K562 (cell line): ENCODE measurements around the gene SCAP. TPM values are rescaled to one million over a fixed set of nuclear protein-coding genes. Genes with fewer than 3 reads are reported as not detected.

Experiments
- ATAC-seq: fragments of 200-7000 bp; cut with Tn5 transposase; 3 replicates; pipeline ENCODE4 v1.9.1; 2020; ENCODE audit warnings: moderate library complexity
- BruUV-seq: library from RNA; stranded (reverse); fragments of 400-500 nt; replicated peaks from 2 replicates; lab custom pipeline; 2021; lab: Mats Ljungman, UMichigan
- CTCF ChIA-PET: fragments of 300-600 bp; formaldehyde crosslinking; extraction: SDS; loops from one replicate; lab custom pipeline; 2021; ENCODE audit warnings: low intra/inter-chr PET ratio; lab: Yijun Ruan, JAX
- POLR2A ChIA-PET: fragments of 300-600, 350-650 bp; sonication (Branson Sonifier 250); formaldehyde crosslinking; extraction: SDS; loops from one replicate; lab custom pipeline; 2021; ENCODE audit warnings: antibody characterized with exemption, inconsistent platforms; lab: Yijun Ruan, JAX
- DNase-seq, 4 experiments: peaks; one replicate each; pipeline versions ENCODE4 v3.0.0 to v3.0.0-alpha.2; 2011 to 2018; ENCODE audit warnings: low spot score in 3 of 4, mixed read lengths in 3 of 4; ENCODE audit errors: extremely low read depth in 1 of 4
- FAIRE-seq: peaks from 2 replicates; lab custom pipeline; 2011; peaks lifted over from hg19 to GRCh38; lab: Jason Lieb, UNC
- H2AFZ ChIP-seq: 2 replicates; pipeline ENCODE4 v1.6.0; 2011; ENCODE audit warnings: low read depth, low read length, control low read depth, inconsistent platforms
- H3K27ac ChIP-seq: fragments of 200-600 bp; 3 replicates; pipeline ENCODE4 v1.8.0; 2011; ENCODE audit warnings: low read depth, mild to moderate bottlenecking, control low read depth, inconsistent platforms, low read length, moderate library complexity, mixed read lengths; ENCODE audit errors: extremely low read depth
- H3K27me3 ChIP-seq, 2 experiments: fragments of 300-600 bp in 1 of 2; 2 replicates in 1 of 2; 3 replicates in 1 of 2; pipeline versions ENCODE4 v1.6.0 to v1.8.0; 2011; ENCODE audit warnings: inconsistent platforms in 2 of 2, low read length in 2 of 2, mild to moderate bottlenecking in 1 of 2, mixed read lengths in 1 of 2, moderate library complexity in 1 of 2; ENCODE audit not compliant: control insufficient read depth in 2 of 2, insufficient read depth in 2 of 2
- H3K36me3 ChIP-seq: fragments of 300-600 bp; 3 replicates; pipeline ENCODE4 v1.8.0; 2011; ENCODE audit warnings: mild to moderate bottlenecking, low read length, inconsistent platforms; ENCODE audit not compliant: control insufficient read depth, insufficient read depth
- H3K4me1 ChIP-seq, 2 experiments: fragments of 200-600 bp in 1 of 2; replicated peaks in 1 of 2; 2 replicates in 1 of 2; 3 replicates in 1 of 2; pipeline versions ENCODE4 v1.5.1 to v1.8.0; 2011; ENCODE audit warnings: inconsistent platforms in 2 of 2, low read length in 2 of 2, mild to moderate bottlenecking in 1 of 2, mixed read lengths in 1 of 2, moderate library complexity in 1 of 2; ENCODE audit not compliant: control insufficient read depth in 2 of 2, insufficient read depth in 2 of 2
- H3K4me2 ChIP-seq: 2 replicates; pipeline ENCODE4 v1.6.1; 2011; ENCODE audit warnings: low read length, control low read depth, inconsistent platforms, mixed read lengths; ENCODE audit not compliant: insufficient read depth
- H3K4me3 ChIP-seq: fragments of 200-600 bp; sonication (generic), shearing (Covaris generic); 2 replicates; pipeline ENCODE4 v1.5.1; 2016; ENCODE audit warnings: control low read depth, inconsistent platforms
- H3K79me2 ChIP-seq: fragments of 200-600 bp; 3 replicates; pipeline ENCODE4 v1.8.0; 2011; ENCODE audit warnings: low read length, inconsistent platforms; ENCODE audit not compliant: control insufficient read depth, insufficient read depth
- H3K9ac ChIP-seq, 2 experiments: 2 replicates each; pipeline versions ENCODE4 v1.6.0 to v1.6.1; 2011; ENCODE audit warnings: low read depth in 2 of 2, low read length in 2 of 2, control low read depth in 1 of 2, inconsistent platforms in 1 of 2, mild to moderate bottlenecking in 1 of 2, mixed read lengths in 1 of 2; ENCODE audit not compliant: insufficient read depth in 1 of 2
- H3K9me1 ChIP-seq: one replicate; pipeline ENCODE4 v1.6.0; 2011; ENCODE audit warnings: inconsistent platforms, mild to moderate bottlenecking, low read length, moderate library complexity; ENCODE audit not compliant: control insufficient read depth, insufficient read depth
- H3K9me3 ChIP-seq: replicated peaks from 2 replicates; pipeline ENCODE4 v1.5.1; 2011; ENCODE audit warnings: low read depth, low read length, inconsistent platforms; ENCODE audit not compliant: control insufficient read depth, insufficient read depth
- H4K20me1 ChIP-seq: replicated peaks from 2 replicates; pipeline ENCODE4 v1.6.1; 2011; ENCODE audit warnings: low read length, inconsistent platforms, mixed read lengths; ENCODE audit not compliant: control insufficient read depth, insufficient read depth
- CBX1 ChIP-seq: sonication (generic); IDR thresholded peaks from 2 replicates; pipeline ENCODE4 v1.6.1; 2016; ENCODE audit warnings: antibody characterized with exemption, low read depth, mild to moderate bottlenecking
- EGR1 ChIP-seq: fragments of 450-650 bp; conservative IDR thresholded peaks from 2 replicates; pipeline ENCODE4 v1.6.1; 2017; ENCODE audit warnings: mild to moderate bottlenecking
- EWSR1 ChIP-seq: fragments of 450-650 bp; IDR thresholded peaks from 2 replicates; pipeline ENCODE4 v1.6.1; 2018; ENCODE audit warnings: borderline replicate concordance, mild to moderate bottlenecking, low read depth, moderate library complexity; ENCODE audit not compliant: partially characterized antibody
- FOXK1 ChIP-seq: sonication (generic); formaldehyde crosslinking; IDR thresholded peaks from 2 replicates; pipeline ENCODE4 v1.8.0; 2022; ENCODE audit warnings: missing genetic modification reagents, mild to moderate bottlenecking, borderline replicate concordance
- ILF3 ChIP-seq: fragments of 450-650 bp; IDR thresholded peaks from 2 replicates; pipeline ENCODE4 v1.6.1; 2018; ENCODE audit warnings: antibody characterized with exemption, mild to moderate bottlenecking, moderate library complexity, borderline replicate concordance
- IRF9 ChIP-seq: fragments of 450-650 bp; IDR thresholded peaks from 2 replicates; pipeline ENCODE4 v1.6.1; 2016; ENCODE audit warnings: missing biosample characterization, missing genetic modification characterization
- MCM2 ChIP-seq: fragments of 450-650 bp; IDR thresholded peaks from 2 replicates; pipeline ENCODE4 v1.6.1; 2017; ENCODE audit warnings: low read depth, mild to moderate bottlenecking
- POLR2AphosphoS2 ChIP-seq: IDR thresholded peaks from 2 replicates; pipeline ENCODE4 v1.6.1; 2012; ENCODE audit warnings: low read length, improper control_type of control experiment
- POLR2AphosphoS5 ChIP-seq: IDR thresholded peaks from 2 replicates; pipeline ENCODE4 v1.6.1; 2011; ENCODE audit warnings: mild to moderate bottlenecking, low read depth, low read length, moderate library complexity; ENCODE audit not compliant: control insufficient read depth, insufficient read depth
- SAFB ChIP-seq: fragments of 200-400 bp; formaldehyde crosslinking; IDR thresholded peaks from 2 replicates; pipeline ENCODE4 v1.6.1; 2017; ENCODE audit warnings: low read depth, low read length, borderline replicate concordance
- SIN3B ChIP-seq: fragments of 450-650 bp; IDR thresholded peaks from 2 replicates; pipeline ENCODE4 v1.6.1; 2017; ENCODE audit warnings: low read depth, mild to moderate bottlenecking, moderate library complexity
- STAG1 ChIP-seq: sonication (generic); formaldehyde crosslinking; IDR thresholded peaks from 2 replicates; pipeline ENCODE4 v1.5.0; 2020; ENCODE audit warnings: missing genetic modification reagents, borderline replicate concordance
- SUPT5H ChIP-seq: fragments of 450-650 bp; IDR thresholded peaks from 2 replicates; pipeline ENCODE4 v1.6.1; 2016
- TCF7L2 ChIP-seq: fragments of 150-350 bp; IDR thresholded peaks from 2 replicates; pipeline ENCODE4 v1.6.1; 2016; ENCODE audit warnings: low read depth, mild to moderate bottlenecking, low read length, moderate library complexity
- ZBTB12 ChIP-seq: fragments of 250-450 bp; sonication (Bioruptor Pico); IDR thresholded peaks from 2 replicates; pipeline ENCODE4 v1.4.0; 2020
- ZNF143 ChIP-seq: sonication (generic); formaldehyde crosslinking; IDR thresholded peaks from 2 replicates; pipeline ENCODE4 v1.9.0; 2022; ENCODE audit warnings: mild to moderate bottlenecking, missing genetic modification reagents
- ZNF347 ChIP-seq: fragments of 450-650 bp; formaldehyde crosslinking; IDR thresholded peaks from 2 replicates; pipeline ENCODE4 v1.4.0; 2020; ENCODE audit warnings: low read depth, mild to moderate bottlenecking, moderate library complexity
- WGBS: fragments of 100-300 bp; shearing (Covaris generic); methylation state at CpG from one replicate; pipeline ENCODE4 v1.1.6; 2016; ENCODE audit warnings: low coverage, mixed read lengths; ENCODE audit not compliant: insufficient coverage; ENCODE audit errors: missing lambda C conversion rate; 5-methylcytosine and 5-hydroxymethylcytosine counted together
- in situ Hi-C: fragments of 300-500 bp; cut with MboI; formaldehyde crosslinking; loops from 4 replicates; pipeline ENCODE4 v1.15.0; 2018; ENCODE audit warnings: inconsistent platforms, mixed read lengths
- intact Hi-C: fragments of 100-400 bp; cut with micrococcal nuclease; formaldehyde crosslinking; loops from 2 replicates; pipeline ENCODE4 v1.14.2; 2022
- polyA plus RNA-seq, 8 experiments: library from polyadenylated mRNA; depleted of rRNA in 4 of 8; stranded (reverse) in 5 of 8; unstranded in 3 of 8; fragments of >200 nt; fragmentation: Nextera tagmentation in 2 of 8; fragmentation: Illumina TruSeq in 1 of 8; extraction: Ambion mirVana in 2 of 8; extraction: Trizol in 1 of 8; gene quantifications; 2 replicates each; pipeline versions ENCODE4 v1.2.1 to v1.2.3, GENCODE V29; 2011 to 2014; ENCODE audit warnings: inconsistent platforms in 1 of 8, missing spikeins in 1 of 8
- total RNA-seq, 7 experiments: library from RNA; depleted of rRNA in 6 of 7; stranded (reverse); fragments of >200 nt in 6 of 7; fragmentation: Illumina TruSeq in 2 of 7; extraction: Trizol in 2 of 7; gene quantifications; 2 replicates each; pipeline versions ENCODE4 v1.2.1 to v1.2.3, GENCODE V29; 2011 to 2021; ENCODE audit warnings: low replicate concordance in 1 of 7
- TF ChIP-seq, protein P1 (sequence below): fragments of 450-650 bp; IDR thresholded peaks from 2 replicates; pipeline ENCODE4 v1.6.1; 2017; ENCODE audit warnings: mild to moderate bottlenecking, moderate library complexity

The SCAP gene
- total and polyA plus RNA-seq, 9 of the 15 experiments (the other 6 are each of a cell fraction or from before 2014, with no cell fraction given) = 2.6 to 104 (median 37.8) TPM

- intact Hi-C loops = no loop called here
- in situ Hi-C loops = no loop called here
- Histone ChIP-seq H3K9ac (no peak overlapping the region), H3K9me1 (no peaks in the 10 kb centered on the region), H3K79me2 (no peaks in the 10 kb centered on the region), H3K4me1 (peaks cover 0 to 44% of the 10 kb centered on the region in 2 experiments; a peak in 1 of 5 replicates), H3K27ac (no peak overlapping the region), H3K36me3 (peaks cover 89% of the 10 kb centered on the region; the same call in 2 of the 3 replicates), H3K4me2 (no peak overlapping the region), H2AFZ (no peak overlapping the region), H3K4me3 (no peak overlapping the region), H4K20me1 (peaks cover 9% of the 10 kb centered on the region; the same call in 1 of the 2 replicates), H3K9me3 (no peaks in the 10 kb centered on the region), H3K27me3 (no peaks in the 10 kb centered on the region)
- DNase-seq (peak in 2 of 4 experiments; percentile 22 to 53), FAIRE-seq (no peak), ATAC-seq (peak; percentile 13)
- ChIA-PET POLR2A (interaction anchor here (0.6 to 1.4 kb wide), 4 partner anchors 9 to 384 kb away, joined by 3 to 4 read pairs (median 4); no protein-coding TSS in a partner anchor), CTCF (no interaction called here)
- WGBS = 86% methylated on average over 9 of the region's 12 CpGs
- BruUV-seq = TSS peak; percentile 29
- TF ChIP-seq EWSR1 (no peak), SAFB (peak; percentile 62; the same call in 1 of the 2 replicates), POLR2AphosphoS2 (0 out of 2 replicates have a peak, but pooled peaks have one; percentile 14), SIN3B (no peak), FOXK1 (CRISPR knock-in tag) (no peak), IRF9 (tag) (no peak), TCF7L2 (no peak), POLR2AphosphoS5 (peak; percentile 47; the same call in 1 of the 2 replicates), SUPT5H (no peak; the same call in 1 of the 2 replicates), MCM2 (no peak), ZNF347 (CRISPR knock-in tag) (no peak), CBX1 (no peak), ZBTB12 (no peak), STAG1 (CRISPR knock-in tag) (0 out of 2 replicates have a peak, but pooled peaks have one; percentile 21), ZNF143 (CRISPR knock-in tag) (no peak), ILF3 (no peak), EGR1 (no peak)
- TF ChIP-seq, protein P1, sequence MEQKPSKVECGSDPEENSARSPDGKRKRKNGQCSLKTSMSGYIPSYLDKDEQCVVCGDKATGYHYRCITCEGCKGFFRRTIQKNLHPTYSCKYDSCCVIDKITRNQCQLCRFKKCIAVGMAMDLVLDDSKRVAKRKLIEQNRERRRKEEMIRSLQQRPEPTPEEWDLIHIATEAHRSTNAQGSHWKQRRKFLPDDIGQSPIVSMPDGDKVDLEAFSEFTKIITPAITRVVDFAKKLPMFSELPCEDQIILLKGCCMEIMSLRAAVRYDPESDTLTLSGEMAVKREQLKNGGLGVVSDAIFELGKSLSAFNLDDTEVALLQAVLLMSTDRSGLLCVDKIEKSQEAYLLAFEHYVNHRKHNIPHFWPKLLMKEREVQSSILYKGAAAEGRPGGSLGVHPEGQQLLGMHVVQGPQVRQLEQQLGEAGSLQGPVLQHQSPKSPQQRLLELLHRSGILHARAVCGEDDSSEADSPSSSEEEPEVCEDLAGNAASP = no peak
Measured at GRCh38 chr3:47412842-47413520, 62.8 kb downstream of the SCAP start.
